HEK293 (cell line): ENCODE results near the gene FRMD8.

Experiments used
- CTCF ChIA-PET: fragments of 350-600 bp; formaldehyde crosslinking; extraction: SDS; loops from one replicate; lab custom pipeline; 2021; ENCODE audit warnings: antibody characterized with exemption; lab: Yijun Ruan, JAX
- POLR2A ChIA-PET: fragments of 300-600 bp; formaldehyde crosslinking; extraction: SDS; loops from one replicate; lab custom pipeline; 2020; ENCODE audit warnings: antibody characterized with exemption, inconsistent platforms; lab: Yijun Ruan, JAX
- H3K27ac ChIP-seq: fragments of 200-500 bp; sonication (Bioruptor generic); 2 replicates; pipeline ENCODE4 v1.5.1; 2014; ENCODE audit warnings: low read depth, low read length, control low read depth, inconsistent platforms; ENCODE audit errors: extremely low read depth
- H3K36me3 ChIP-seq, 2 experiments: fragments of 200-500 bp in 1 of 2; sonication (Bioruptor generic) in 1 of 2; 1 replicate in 1 of 2; 2 replicates in 1 of 2; pipeline ENCODE4 v1.5.1; 2014 to 2017; ENCODE audit warnings: inconsistent platforms in 2 of 2, low read length in 2 of 2; ENCODE audit not compliant: control insufficient read depth in 2 of 2, insufficient read depth in 1 of 2
- H3K4me1 ChIP-seq: fragments of 200-500 bp; sonication (Bioruptor generic); 2 replicates; pipeline ENCODE4 v1.5.1; 2014; ENCODE audit warnings: mild to moderate bottlenecking, low read length, inconsistent platforms; ENCODE audit not compliant: control insufficient read depth, insufficient read depth
- H3K4me3 ChIP-seq: 2 replicates; pipeline ENCODE4 v1.5.1; 2011; ENCODE audit warnings: low read depth, mild to moderate bottlenecking, control low read depth, low read length, moderate library complexity
- H3K9me3 ChIP-seq: fragments of 200-500 bp; sonication (Bioruptor generic); 2 replicates; pipeline ENCODE4 v1.5.1; 2014; ENCODE audit warnings: low read depth, low read length, inconsistent platforms; ENCODE audit not compliant: control insufficient read depth, insufficient read depth
- ELK4 ChIP-seq: IDR thresholded peaks from 2 replicates; pipeline ENCODE4 v1.6.1; 2011; ENCODE audit warnings: mild to moderate bottlenecking, low read depth, low read length, borderline replicate concordance
- IKZF3 ChIP-seq: fragments of 450-650 bp; IDR thresholded peaks from 2 replicates; pipeline ENCODE4 v1.5.0; 2018; ENCODE audit warnings: missing biosample characterization, mild to moderate bottlenecking, missing genetic modification characterization, moderate library complexity
- PRDM10 ChIP-seq: fragments of 450-650 bp; formaldehyde crosslinking; IDR thresholded peaks from 2 replicates; pipeline ENCODE4 v1.5.1; 2016; ENCODE audit warnings: missing biosample characterization, missing genetic modification characterization
- REST ChIP-seq: fragments of 450-650 bp; formaldehyde crosslinking; IDR thresholded peaks from 2 replicates; pipeline ENCODE4 v1.5.1; 2016; ENCODE audit warnings: missing biosample characterization, missing genetic modification characterization
- ZBTB1 ChIP-seq: fragments of 450-650 bp; formaldehyde crosslinking; IDR thresholded peaks from 2 replicates; pipeline ENCODE4 v1.5.1; 2016; ENCODE audit warnings: missing biosample characterization, missing genetic modification characterization
- ZNF121 ChIP-seq: fragments of 450-650 bp; formaldehyde crosslinking; IDR thresholded peaks from 2 replicates; pipeline ENCODE4 v1.5.1; 2016; ENCODE audit warnings: missing biosample characterization, missing genetic modification characterization
- ZNF148 ChIP-seq: fragments of 450-650 bp; formaldehyde crosslinking; IDR thresholded peaks from 2 replicates; pipeline ENCODE4 v1.5.0; 2017; ENCODE audit warnings: missing biosample characterization, missing genetic modification characterization, borderline replicate concordance
- ZNF24 ChIP-seq: fragments of 450-650 bp; formaldehyde crosslinking; IDR thresholded peaks from 2 replicates; pipeline ENCODE4 v1.5.1; 2016; ENCODE audit warnings: missing biosample characterization, missing genetic modification characterization
- ZNF354C ChIP-seq: fragments of 450-650 bp; formaldehyde crosslinking; IDR thresholded peaks from 2 replicates; pipeline ENCODE4 v1.5.1; 2016; ENCODE audit warnings: missing biosample characterization, missing genetic modification characterization, low read depth, borderline replicate concordance
- ZNF416 ChIP-seq: fragments of 450-650 bp; formaldehyde crosslinking; IDR thresholded peaks from 2 replicates; pipeline ENCODE4 v1.5.1; 2016; ENCODE audit warnings: missing biosample characterization, missing genetic modification characterization
- ZNF701 ChIP-seq: fragments of 450-650 bp; formaldehyde crosslinking; IDR thresholded peaks from 2 replicates; pipeline ENCODE4 v1.5.1; 2016; ENCODE audit warnings: missing biosample characterization, missing genetic modification characterization
- ZNF837 ChIP-seq: fragments of 450-650 bp; formaldehyde crosslinking; IDR thresholded peaks from 2 replicates; pipeline ENCODE4 v1.5.1; 2016; ENCODE audit warnings: missing biosample characterization, missing genetic modification characterization
- ZNF843 ChIP-seq: fragments of 450-650 bp; formaldehyde crosslinking; IDR thresholded peaks from 2 replicates; pipeline ENCODE4 v1.5.1; 2016; ENCODE audit warnings: missing biosample characterization, missing genetic modification characterization

Gene FRMD8

GRCh38 chr11:65435981-65436411 lies 49.6 kb downstream of the FRMD8 start:
- POLR2A ChIA-PET, result interaction anchor here (0.7 to 5.0 kb wide), 5 partner anchors 13 to 71 kb away, joined by 3 to 39 read pairs (median 7); partner anchors contain the start of genes MALAT1 and NEAT1
- TF ChIP-seq REST (tag by site-specific recombination) (no peak), ZNF24 (tag by site-specific recombination) (no peak)
- CTCF ChIA-PET, result interaction anchor here (2.5 kb wide), 1 partner anchor 33 kb away, joined by 9 read pairs; no protein-coding TSS in a partner anchor
- H3K36me3 ChIP-seq, result peaks cover 0 to 50% of the 10 kb centered on the region in 2 experiments; a peak in 1 of 3 replicates
- H3K27ac ChIP-seq, result peak overlapping the region; percentile 5; the same call in 1 of the 2 replicates
- H3K4me1 ChIP-seq, result no peaks in the 10 kb centered on the region
- H3K9me3 ChIP-seq, result no peaks in the 10 kb centered on the region
- H3K4me3 ChIP-seq, result no peak overlapping the region

GRCh38 chr11:65436412-65437032 lies 50.1 kb downstream of the FRMD8 start:
- Histone ChIP-seq H3K9me3 (no peaks in the 10 kb centered on the region), H3K4me1 (no peaks in the 10 kb centered on the region), H3K36me3 (peaks cover 0 to 50% of the 10 kb centered on the region in 2 experiments; a peak in 1 of 3 replicates), H3K4me3 (no peak overlapping the region; the same call in 1 of the 2 replicates), H3K27ac (peak overlapping the region; percentile 5; the same call in 1 of the 2 replicates)
- no peak for TF ChIP-seq ZNF354C (tag by site-specific recombination)
- TF ChIP-seq ZNF416, result no peak
- TF ChIP-seq ZBTB1 (tag by site-specific recombination), result no peak
- peak; percentile 37; the same call in 1 of the 2 replicates for TF ChIP-seq ELK4
- TF ChIP-seq ZNF701, result no peak
- TF ChIP-seq ZNF837 (tag by site-specific recombination), result no peak
- no peak for TF ChIP-seq ZNF148 (tag by site-specific recombination)
- no peak for TF ChIP-seq IKZF3 (tag by site-specific recombination)
- peak; percentile 80 for TF ChIP-seq PRDM10 (tag by site-specific recombination)
- TF ChIP-seq ZNF843 (tag by site-specific recombination), result no peak
- no peak for TF ChIP-seq ZNF121
- ChIA-PET POLR2A (interaction anchor here (0.7 to 5.0 kb wide), 7 partner anchors 13 to 70 kb away, joined by 3 to 39 read pairs (median 3); partner anchors contain the start of genes MALAT1 and NEAT1), CTCF (interaction anchor here (0.8 to 2.5 kb wide), 6 partner anchors 13 to 35 kb away, joined by 3 to 9 read pairs (median 5); partner anchors contain the start of gene NEAT1)
